ENCODE results near the gene RNF19B. TPM values are rescaled to one million over a fixed set of nuclear protein-coding genes. Genes with fewer than 3 reads are reported as not detected.

RNF19B gene
- total RNA-seq, 1 experiment from 2014 or later = 15.0 TPM

DNA sequence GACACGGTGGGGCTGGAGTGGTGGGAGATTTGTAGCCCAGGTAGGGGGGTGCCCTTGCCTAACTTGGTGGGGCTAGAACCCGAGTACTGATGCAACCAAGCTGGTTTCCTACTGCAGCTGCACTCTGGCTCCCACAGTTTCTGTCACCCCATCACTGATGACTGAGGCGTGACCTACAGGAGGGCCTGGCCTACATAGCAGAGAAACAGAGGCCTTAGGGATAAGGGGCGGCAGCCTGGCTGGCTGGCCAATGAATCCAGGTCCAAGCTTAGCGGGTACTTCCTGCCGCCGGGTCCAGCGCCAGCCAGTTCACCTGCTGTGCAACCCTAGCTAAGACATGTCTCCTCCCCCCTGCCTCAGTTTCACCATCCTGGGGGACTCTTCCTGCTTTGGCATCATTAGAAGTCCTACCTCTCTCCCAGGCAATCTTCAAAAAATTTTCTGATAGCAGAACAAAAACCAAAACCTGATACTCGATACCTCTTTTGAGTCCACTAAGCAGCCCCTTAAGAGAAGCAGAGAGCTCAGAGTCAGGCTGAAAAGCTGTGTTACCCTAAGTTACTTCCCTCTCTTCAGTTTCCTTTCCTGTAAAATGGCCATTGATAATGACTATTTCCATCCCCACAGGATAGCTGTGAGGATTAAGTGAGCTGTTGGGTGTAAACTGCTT is 27.3 kb upstream of the RNF19B start:
- Histone ChIP-seq H2BK20ac (ENCODE audit: low read depth, low read length, poor library complexity, severe bottlenecking) (no peak overlapping the region), H3K79me1 (ENCODE audit: insufficient read depth, low read depth, low read length, poor library complexity, severe bottlenecking) (no peaks in the 10 kb centered on the region), H3K9me3 (ENCODE audit: control insufficient read depth, low read depth, low read length) (no peaks in the 10 kb centered on the region), H2BK12ac (ENCODE audit: insufficient read length, low read depth, low read length) (no peak overlapping the region), H3K4ac (ENCODE audit: low read depth, low read length) (no peak overlapping the region), H3K79me2 (ENCODE audit: insufficient read depth, low read length) (no peaks in the 10 kb centered on the region), H4K91ac (ENCODE audit: insufficient read length, low read depth, low read length) (no peak overlapping the region), H4K8ac (replicated peaks; ENCODE audit: insufficient read length, low read depth, low read length) (no peak overlapping the region), H3K27ac (ENCODE audit: insufficient read length, low read depth, low read length) (no peak overlapping the region), H3K27me3 (ENCODE audit: insufficient read depth, low read length) (no peaks in the 10 kb centered on the region), H3K9ac (ENCODE audit: extremely low read depth, insufficient read length, low read length) (no peak overlapping the region), H3K18ac (ENCODE audit: insufficient read length, low read depth, low read length) (no peak overlapping the region), H3K56ac (ENCODE audit: insufficient read length, low read depth, low read length) (no peak overlapping the region), H3K4me2 (ENCODE audit: insufficient read depth, insufficient read length, low read length) (no peak overlapping the region), H2BK120ac (ENCODE audit: low read depth, low read length, poor library complexity, severe bottlenecking) (no peak overlapping the region), H2AFZ (ENCODE audit: low read length) (no peak overlapping the region), H2BK5ac (ENCODE audit: insufficient read length, low read length) (no peak overlapping the region), H4K20me1 (ENCODE audit: control insufficient read depth, insufficient read depth, insufficient read length) (no peaks in the 10 kb centered on the region), H3T11ph (ENCODE audit: low read length) (no peak overlapping the region), H3K23me2 (ENCODE audit: insufficient read length, low read depth, low read length, poor library complexity, severe bottlenecking) (no peaks in the 10 kb centered on the region), H2BK15ac (ENCODE audit: low read depth, low read length) (no peak overlapping the region), H3K14ac (ENCODE audit: insufficient read depth, low read length) (no peak overlapping the region), H3K23ac (ENCODE audit: insufficient read length, low read depth, low read length) (no peak overlapping the region), H4K5ac (ENCODE audit: insufficient read length, low read depth, low read length) (no peak overlapping the region), H3K4me1 (ENCODE audit: insufficient read depth, low read length) (peaks cover 6% of the 10 kb centered on the region; the same call in 1 of the 2 replicates), H2AK5ac (ENCODE audit: insufficient read length, low read length) (no peak overlapping the region)
- Mint-ChIP-seq H3K4me3 (no peak overlapping the region), H3K27ac (peak overlapping the region in 2 of 3 experiments; percentile 49 to 80; a peak in 3 of 7 replicates), H3K4me1 (peaks cover 25 to 28% of the 10 kb centered on the region in 2 experiments), H3K9me3 (no peaks in the 10 kb centered on the region), H3K36me3 (ENCODE audit: insufficient read depth in 1 of 3, low read depth in 3 of 3) (no peaks in the 10 kb centered on the region), H3K27me3 (ENCODE audit: low read depth) (peaks cover 2% of the 10 kb centered on the region)
- no peak for DNase-seq
- WGBS (ENCODE audit: extremely low coverage, insufficient read length, low lambda C conversion rate) = no CpG with 5 or more reads among the region's 9 CpGs
- TF ChIP-seq, protein P1, sequence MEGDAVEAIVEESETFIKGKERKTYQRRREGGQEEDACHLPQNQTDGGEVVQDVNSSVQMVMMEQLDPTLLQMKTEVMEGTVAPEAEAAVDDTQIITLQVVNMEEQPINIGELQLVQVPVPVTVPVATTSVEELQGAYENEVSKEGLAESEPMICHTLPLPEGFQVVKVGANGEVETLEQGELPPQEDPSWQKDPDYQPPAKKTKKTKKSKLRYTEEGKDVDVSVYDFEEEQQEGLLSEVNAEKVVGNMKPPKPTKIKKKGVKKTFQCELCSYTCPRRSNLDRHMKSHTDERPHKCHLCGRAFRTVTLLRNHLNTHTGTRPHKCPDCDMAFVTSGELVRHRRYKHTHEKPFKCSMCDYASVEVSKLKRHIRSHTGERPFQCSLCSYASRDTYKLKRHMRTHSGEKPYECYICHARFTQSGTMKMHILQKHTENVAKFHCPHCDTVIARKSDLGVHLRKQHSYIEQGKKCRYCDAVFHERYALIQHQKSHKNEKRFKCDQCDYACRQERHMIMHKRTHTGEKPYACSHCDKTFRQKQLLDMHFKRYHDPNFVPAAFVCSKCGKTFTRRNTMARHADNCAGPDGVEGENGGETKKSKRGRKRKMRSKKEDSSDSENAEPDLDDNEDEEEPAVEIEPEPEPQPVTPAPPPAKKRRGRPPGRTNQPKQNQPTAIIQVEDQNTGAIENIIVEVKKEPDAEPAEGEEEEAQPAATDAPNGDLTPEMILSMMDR (conservative IDR thresholded peaks at IDR 0.05) = no peak

Measured in H9 (cell line).